ENCODE results near the gene NUDT3. TPM values are rescaled to one million over a fixed set of nuclear protein-coding genes. Genes with fewer than 3 reads are reported as not detected.

NUDT3 gene
- total and polyA plus RNA-seq, 9 of the 15 experiments (the other 6 are each of a cell fraction or from before 2014, with no cell fraction given) = 5.4 to 81.2 (median 56.4) TPM

- ChIA-PET POLR2A (interaction anchor here (0.7 to 2.2 kb wide), 6 partner anchors 9 to 152 kb away, joined by 3 to 9 read pairs (median 3); partner anchors contain the start of gene HMGA1), CTCF (ENCODE audit: low intra/inter-chr PET ratio) (no interaction called here)
- H3K4me2 ChIP-seq (ENCODE audit: insufficient read depth, low read length) = peak overlapping the region; percentile 10; the same call in 1 of the 2 replicates
- H3K4me1 ChIP-seq (replicated peaks in 1 of 2; ENCODE audit: control insufficient read depth in 2 of 2, insufficient read depth in 2 of 2, low read length in 2 of 2) = peaks cover 24 to 29% of the 10 kb centered on the region in 2 experiments; a peak in 4 of 5 replicates
- peak overlapping the region; percentile 17; the same call in 1 of the 3 replicates for H3K27ac ChIP-seq (ENCODE audit: extremely low read depth, low read depth, low read length)
- BruUV-seq (replicated peaks) = TSS peak; percentile 7
- H2AFZ ChIP-seq (ENCODE audit: low read depth, low read length) = no peak overlapping the region
- no peak overlapping the region for H3K4me3 ChIP-seq
- no peak for ATAC-seq
- 33% methylated on average over 3 of the region's 3 CpGs for WGBS (ENCODE audit: insufficient coverage, low coverage, missing lambda C conversion rate)
- H4K20me1 ChIP-seq (replicated peaks; ENCODE audit: control insufficient read depth, insufficient read depth, low read length) = no peaks in the 10 kb centered on the region; the same call in 1 of the 2 replicates
- no peaks in the 10 kb centered on the region for H3K9me3 ChIP-seq (replicated peaks; ENCODE audit: control insufficient read depth, insufficient read depth, low read depth, low read length)
- H3K27me3 ChIP-seq (ENCODE audit: control insufficient read depth in 2 of 2, insufficient read depth in 2 of 2, low read length in 2 of 2) = no peaks in the 10 kb centered on the region
- peak; percentile 32 for FAIRE-seq
- intact Hi-C loops (cut with micrococcal nuclease) = no loop called here
- H3K79me2 ChIP-seq (ENCODE audit: control insufficient read depth, insufficient read depth, low read length) = peaks cover 90% of the 10 kb centered on the region
- H3K9ac ChIP-seq (ENCODE audit: insufficient read depth in 1 of 2, low read depth in 2 of 2, low read length in 2 of 2) = no peak overlapping the region
- in situ Hi-C loops (cut with MboI) = no loop called here
- H3K9me1 ChIP-seq (ENCODE audit: control insufficient read depth, insufficient read depth, low read length) = no peaks in the 10 kb centered on the region
- peak in 1 of 4 experiments; percentile 57 for DNase-seq (ENCODE audit: extremely low read depth in 1 of 4, low spot score in 3 of 4)
- peaks cover 19% of the 10 kb centered on the region; the same call in 2 of the 3 replicates for H3K36me3 ChIP-seq (ENCODE audit: control insufficient read depth, insufficient read depth, low read length)
- TF ChIP-seq SUPT5H (IDR thresholded peaks at IDR 0.05) (no peak), ZFX (CRISPR knock-in tag; IDR thresholded peaks at IDR 0.05) (no peak), TRIM24 (IDR thresholded peaks at IDR 0.05) (peak in 1 of 2 experiments; percentile 6; a peak in 1 of 4 replicates), RBM17 (IDR thresholded peaks at IDR 0.05; ENCODE audit: borderline replicate concordance, low read depth, low read length) (no peak), SPI1 (IDR thresholded peaks at IDR 0.05; ENCODE audit: borderline replicate concordance, low read depth, low read length) (peak; percentile 47; the same call in 1 of the 2 replicates), HDGF (IDR thresholded peaks at IDR 0.05) (no peak), PRMT5 (CRISPR knock-in tag; IDR thresholded peaks at IDR 0.05) (no peak), ZNF124 (CRISPR knock-in tag; IDR thresholded peaks at IDR 0.05) (no peak), IRF2 (CRISPR knock-in tag; IDR thresholded peaks at IDR 0.05) (no peak), CCAR2 (IDR thresholded peaks at IDR 0.05; ENCODE audit: low read depth, low read length) (no peak), CC2D1A (IDR thresholded peaks at IDR 0.05) (0 out of 2 replicates have a peak, but pooled peaks have one; percentile 38), ZNF121 (CRISPR knock-in tag; conservative IDR thresholded peaks at IDR 0.05) (no peak), ZNF57 (CRISPR knock-in tag; IDR thresholded peaks at IDR 0.05) (no peak), FOXM1 (IDR thresholded peaks at IDR 0.05; ENCODE audit: low read depth) (peak; percentile 29; the same call in 1 of the 2 replicates), FOXM1 (CRISPR knock-in tag; IDR thresholded peaks at IDR 0.05; ENCODE audit: low read depth) (no peak), MEIS2 (IDR thresholded peaks at IDR 0.05; ENCODE audit: partially characterized antibody) (peak; percentile 9), FOSL1 (tag; conservative IDR thresholded peaks at IDR 0.05) (no peak), ZNF232 (CRISPR knock-in tag; IDR thresholded peaks at IDR 0.05) (no peak), SNAPC5 (CRISPR knock-in tag; IDR thresholded peaks at IDR 0.05) (no peak), MAFK (IDR thresholded peaks at IDR 0.05; ENCODE audit: low read length) (0 out of 2 replicates have a peak, but pooled peaks have one; percentile 3)
- TF ChIP-seq, protein P1, sequence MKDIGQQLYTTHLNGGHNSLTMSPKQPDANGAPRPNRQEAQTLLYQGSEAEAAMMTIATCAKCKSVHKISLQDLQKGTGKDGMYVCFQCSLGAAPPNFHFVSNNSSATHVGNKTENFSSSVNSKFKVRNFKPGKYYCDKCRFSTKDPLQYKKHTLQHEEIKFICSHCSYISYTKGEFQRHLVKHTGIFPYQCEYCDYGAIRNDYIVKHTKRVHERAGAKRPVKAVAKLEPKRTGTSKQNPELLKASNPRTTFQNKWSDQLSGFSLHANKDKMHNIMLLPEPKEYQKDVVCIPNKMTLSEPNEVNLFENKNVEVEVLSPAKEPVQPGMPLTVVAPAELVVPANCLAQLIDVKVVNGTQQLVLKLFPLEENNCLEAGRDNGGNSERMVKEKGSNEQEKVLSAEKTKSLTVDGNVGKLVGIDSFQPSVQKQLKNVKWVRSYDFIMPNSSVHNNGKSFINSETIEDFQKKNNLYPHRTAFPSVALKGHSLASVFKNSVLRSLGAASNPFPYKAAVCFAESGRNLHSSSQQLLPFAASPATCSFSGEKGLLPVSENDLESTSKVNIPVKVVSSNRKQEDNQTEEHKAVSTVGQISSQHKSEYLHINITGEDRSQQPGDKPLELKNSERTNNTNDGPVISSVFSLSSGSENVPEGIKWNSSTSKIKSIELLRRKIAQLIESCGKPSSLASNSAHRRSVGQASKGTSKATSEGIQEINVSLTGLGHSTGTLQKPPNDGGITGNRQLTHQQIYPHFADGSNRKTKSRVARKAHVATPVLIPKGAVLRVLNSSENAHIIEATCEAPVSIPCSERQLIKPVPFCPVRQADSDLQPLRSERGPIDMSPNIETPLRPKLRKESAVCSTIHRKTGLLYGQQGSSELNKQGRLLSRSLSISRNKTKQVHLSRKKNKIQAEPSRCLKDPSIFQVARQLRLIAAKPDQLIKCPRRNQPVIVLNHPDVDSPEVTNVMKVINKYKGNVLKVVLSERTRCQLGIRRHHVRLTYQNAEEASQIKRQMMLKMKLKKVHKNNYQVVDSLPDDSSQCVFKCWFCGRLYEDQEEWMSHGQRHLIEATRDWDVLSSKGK (CRISPR knock-in tag; IDR thresholded peaks at IDR 0.05) = no peak
Observed at GRCh38 chr6:34389034-34389433, 3.4 kb downstream of the NUDT3 start.
